GM12864 (cell line): Measurements from ENCODE around the gene DLK1.

ENCODE experiments used
- DNase-seq: peaks from one replicate; pipeline ENCODE4 v3.0.0-alpha.2; 2011; ENCODE audit warnings: low read depth
- H3K4me3 ChIP-seq: 2 replicates; pipeline ENCODE4 v1.5.1; 2011; ENCODE audit warnings: mild to moderate bottlenecking, low read depth, low read length, control low read depth
- TF ChIP-seq, protein P1 (sequence below): IDR thresholded peaks from 2 replicates; pipeline ENCODE4 v1.5.1; 2011; ENCODE audit warnings: low read depth, mild to moderate bottlenecking, moderate library complexity, low read length, control low read depth, inconsistent platforms; ENCODE audit errors: missing control alignments

DLK1 gene

GRCh38 chr14:100706860-100707259, 19.8 kb upstream of the DLK1 start:
- DNase-seq = no peak
- H3K4me3 ChIP-seq = no peak overlapping the region
- TF ChIP-seq, protein P1, sequence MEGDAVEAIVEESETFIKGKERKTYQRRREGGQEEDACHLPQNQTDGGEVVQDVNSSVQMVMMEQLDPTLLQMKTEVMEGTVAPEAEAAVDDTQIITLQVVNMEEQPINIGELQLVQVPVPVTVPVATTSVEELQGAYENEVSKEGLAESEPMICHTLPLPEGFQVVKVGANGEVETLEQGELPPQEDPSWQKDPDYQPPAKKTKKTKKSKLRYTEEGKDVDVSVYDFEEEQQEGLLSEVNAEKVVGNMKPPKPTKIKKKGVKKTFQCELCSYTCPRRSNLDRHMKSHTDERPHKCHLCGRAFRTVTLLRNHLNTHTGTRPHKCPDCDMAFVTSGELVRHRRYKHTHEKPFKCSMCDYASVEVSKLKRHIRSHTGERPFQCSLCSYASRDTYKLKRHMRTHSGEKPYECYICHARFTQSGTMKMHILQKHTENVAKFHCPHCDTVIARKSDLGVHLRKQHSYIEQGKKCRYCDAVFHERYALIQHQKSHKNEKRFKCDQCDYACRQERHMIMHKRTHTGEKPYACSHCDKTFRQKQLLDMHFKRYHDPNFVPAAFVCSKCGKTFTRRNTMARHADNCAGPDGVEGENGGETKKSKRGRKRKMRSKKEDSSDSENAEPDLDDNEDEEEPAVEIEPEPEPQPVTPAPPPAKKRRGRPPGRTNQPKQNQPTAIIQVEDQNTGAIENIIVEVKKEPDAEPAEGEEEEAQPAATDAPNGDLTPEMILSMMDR = no peak

DNA sequence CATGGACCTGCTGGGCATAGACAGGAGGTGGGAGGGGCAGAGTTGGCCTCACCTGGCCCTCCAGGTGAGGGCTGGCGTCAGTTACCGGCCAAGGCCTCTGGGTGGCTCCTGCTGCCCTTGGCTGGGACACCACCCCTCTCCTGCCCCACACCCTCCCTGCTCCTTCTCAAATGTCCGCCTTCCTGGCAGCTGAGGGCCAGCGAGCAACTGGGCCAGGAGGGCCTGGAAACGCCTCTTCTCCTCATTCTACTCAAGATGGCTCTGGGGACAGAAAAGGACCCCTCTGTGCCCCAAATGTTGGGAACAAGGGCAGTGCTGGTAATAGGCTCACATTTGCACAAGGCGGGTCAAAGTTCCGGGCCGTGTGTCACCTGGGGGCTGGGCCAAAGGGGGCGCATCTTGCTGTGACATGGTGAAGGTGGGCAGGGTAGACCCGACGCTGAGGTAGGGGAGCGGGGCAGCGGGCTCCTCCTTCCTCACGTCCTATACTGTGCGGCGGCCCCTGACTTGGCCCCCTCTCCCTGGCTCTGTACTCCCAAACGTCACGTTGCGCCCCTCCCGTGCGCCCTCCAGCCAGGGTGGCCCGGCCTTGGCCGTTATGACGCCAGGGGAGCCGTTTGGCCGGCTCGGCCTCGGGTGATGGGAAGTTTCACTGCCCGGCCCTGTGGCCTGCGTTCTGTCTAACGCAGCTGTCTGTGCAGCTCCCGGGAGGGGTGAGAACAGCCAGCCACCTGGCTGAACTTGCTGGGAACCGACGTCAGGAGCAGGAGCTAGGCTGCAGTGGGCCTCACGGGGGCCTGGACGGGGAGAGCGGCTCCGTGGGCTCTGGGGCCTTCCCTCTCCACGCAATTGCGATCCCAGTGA, 18.0 kb upstream of the DLK1 start:
- TF ChIP-seq, protein P1 = peak; percentile 7
- no peak overlapping the region for H3K4me3 ChIP-seq
- DNase-seq = no peak

DNA sequence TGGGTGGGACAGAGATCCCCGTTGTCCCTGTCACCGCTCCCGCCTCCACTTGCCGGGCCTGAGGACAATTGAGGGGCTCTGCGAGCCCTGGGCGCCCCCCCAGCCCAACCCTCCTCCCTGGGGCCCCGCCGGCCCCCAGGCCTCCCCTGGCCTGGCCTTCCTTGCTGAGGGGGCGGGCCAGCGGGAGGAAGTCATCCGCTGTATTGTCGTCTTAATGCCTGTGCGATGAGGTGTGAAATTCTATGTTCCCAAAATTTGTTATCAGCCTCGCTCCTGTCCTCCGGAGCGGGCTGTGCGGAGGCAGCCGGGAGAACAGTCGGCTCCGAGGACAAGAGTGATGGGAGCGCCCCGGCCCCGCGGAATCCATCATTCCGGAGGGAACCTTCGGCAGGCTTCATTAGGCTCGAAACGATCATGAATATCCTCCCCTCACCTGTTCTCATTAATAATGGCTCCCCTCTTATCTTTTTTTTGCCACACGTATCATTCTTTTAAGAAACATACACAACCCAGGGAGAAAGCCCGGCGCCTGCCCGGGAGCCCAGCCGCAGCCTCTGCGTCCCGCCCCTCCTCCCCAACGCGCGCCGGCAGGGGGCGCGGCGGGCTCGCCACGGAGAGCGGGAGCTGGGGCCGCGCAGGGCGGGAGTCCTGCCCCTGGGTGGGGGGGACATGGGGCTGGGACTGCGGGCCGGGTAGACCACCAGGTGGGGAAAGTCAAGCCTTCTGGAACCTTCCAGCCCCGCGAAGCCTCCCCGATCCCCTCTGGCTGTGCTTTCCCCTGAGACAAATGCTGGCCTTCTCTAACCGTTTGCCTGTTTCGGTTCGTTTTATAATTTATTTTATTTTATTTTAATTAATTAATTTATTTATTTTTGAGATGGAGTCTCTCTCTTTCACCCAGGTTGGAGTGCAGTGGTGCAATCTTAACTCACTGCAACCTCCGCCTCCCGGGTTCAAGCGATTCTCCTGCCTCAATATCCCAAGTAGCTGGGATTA, 17.1 kb upstream of the DLK1 start:
- TF ChIP-seq, protein P1 = peak; percentile 3
- no peak overlapping the region for H3K4me3 ChIP-seq
- no peak for DNase-seq

GRCh38 chr14:100710391-100710790, 16.3 kb upstream of the DLK1 start:
- no peak overlapping the region for H3K4me3 ChIP-seq
- TF ChIP-seq, protein P1 = no peak
- DNase-seq = no peak

GRCh38 chr14:100710826-100711462, 15.7 kb upstream of the DLK1 start:
- H3K4me3 ChIP-seq = no peak overlapping the region
- TF ChIP-seq, protein P1 = no peak

DNA sequence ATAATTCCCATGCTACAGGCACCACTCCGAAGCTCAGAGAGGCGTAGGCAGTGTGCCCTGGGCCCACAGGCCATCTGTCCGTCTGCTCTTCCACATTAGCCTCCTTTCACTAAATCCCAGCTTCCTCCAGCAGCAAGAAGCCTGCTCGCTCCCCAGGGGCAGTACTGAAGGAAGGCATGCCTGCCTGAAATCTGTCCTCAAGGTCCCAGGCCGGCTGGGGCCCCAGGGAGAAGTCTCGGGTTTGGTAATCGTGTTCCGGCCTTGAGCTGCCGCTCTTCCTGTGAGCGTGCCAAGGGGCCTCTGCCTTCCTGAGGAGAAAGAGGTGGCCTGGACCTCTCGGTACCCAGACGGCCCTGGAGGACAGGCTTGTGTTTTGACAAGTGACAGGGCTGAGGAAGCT, 15.2 kb upstream of the DLK1 start:
- H3K4me3 ChIP-seq = no peak overlapping the region
- TF ChIP-seq, protein P1 = no peak
- no peak for DNase-seq

More at GRCh38 chr14:100710826-100711462, 15.7 kb upstream of the DLK1 start:
- no peak for DNase-seq
